Gastrocnemius medialis (tissue), 4 donors: ENCODE results near the gene NUBPL.

Experiments
- POLR2A ChIP-seq, 2 donors: fragments of 450-650 bp; IDR thresholded peaks; one replicate each; pipeline ENCODE4 v1.6.1; 2017; ENCODE audit warnings: antibody characterized with exemption in 2 of 2, mild to moderate bottlenecking in 2 of 2, moderate library complexity in 2 of 2
- TF ChIP-seq, protein P1 (sequence below), 5 experiments: fragments of 450-650 bp in 3 of 5; fragments of 200-600 bp in 2 of 5; sonication (generic) in 2 of 5; IDR thresholded peaks in 4 of 5; conservative IDR thresholded peaks in 1 of 5; 1 replicate in 4 of 5; 2 replicates in 1 of 5; pipeline ENCODE4 v1.5.1; 2016 to 2019; ENCODE audit warnings: antibody characterized with exemption in 5 of 5, mild to moderate bottlenecking in 3 of 5, moderate library complexity in 3 of 5

- TF ChIP-seq POLR2A (IDR thresholded peaks at IDR 0.05) = no peak
- TF ChIP-seq, protein P1, sequence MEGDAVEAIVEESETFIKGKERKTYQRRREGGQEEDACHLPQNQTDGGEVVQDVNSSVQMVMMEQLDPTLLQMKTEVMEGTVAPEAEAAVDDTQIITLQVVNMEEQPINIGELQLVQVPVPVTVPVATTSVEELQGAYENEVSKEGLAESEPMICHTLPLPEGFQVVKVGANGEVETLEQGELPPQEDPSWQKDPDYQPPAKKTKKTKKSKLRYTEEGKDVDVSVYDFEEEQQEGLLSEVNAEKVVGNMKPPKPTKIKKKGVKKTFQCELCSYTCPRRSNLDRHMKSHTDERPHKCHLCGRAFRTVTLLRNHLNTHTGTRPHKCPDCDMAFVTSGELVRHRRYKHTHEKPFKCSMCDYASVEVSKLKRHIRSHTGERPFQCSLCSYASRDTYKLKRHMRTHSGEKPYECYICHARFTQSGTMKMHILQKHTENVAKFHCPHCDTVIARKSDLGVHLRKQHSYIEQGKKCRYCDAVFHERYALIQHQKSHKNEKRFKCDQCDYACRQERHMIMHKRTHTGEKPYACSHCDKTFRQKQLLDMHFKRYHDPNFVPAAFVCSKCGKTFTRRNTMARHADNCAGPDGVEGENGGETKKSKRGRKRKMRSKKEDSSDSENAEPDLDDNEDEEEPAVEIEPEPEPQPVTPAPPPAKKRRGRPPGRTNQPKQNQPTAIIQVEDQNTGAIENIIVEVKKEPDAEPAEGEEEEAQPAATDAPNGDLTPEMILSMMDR (IDR thresholded peaks at IDR 0.05 in 4 of 5, conservative IDR thresholded peaks at IDR 0.05 in 1 of 5) = no peak
Observed at GRCh38 chr14:31660728-31661127, 99.5 kb downstream of the NUBPL start.
